SK-N-MC (cell line): ENCODE results near the gene HAUS5.
"Not testable (repeated sequence)": the region's sequence is repeated elsewhere in the genome, so short reads cannot be mapped to it uniquely, and the experiment has no call there.

Source experiments
- DNase-seq: peaks from one replicate; pipeline ENCODE4 v3.0.0-alpha.2; 2011; ENCODE audit warnings: low read depth, low spot score
- H3K27ac ChIP-seq: fragments of 200-600 bp; sonication (generic); 2 replicates; pipeline ENCODE4 v1.5.1; 2016; ENCODE audit warnings: mixed run types
- H3K36me3 ChIP-seq: fragments of 200-600 bp; sonication (generic); 2 replicates; pipeline ENCODE4 v1.6.1; 2017; ENCODE audit warnings: antibody characterized with exemption, low read length, mixed read lengths; ENCODE audit not compliant: insufficient read depth
- H3K4me3 ChIP-seq: fragments of 200-600 bp; sonication (generic); 2 replicates; pipeline ENCODE4 v1.5.1; 2016
- H3K9ac ChIP-seq: fragments of 200-600 bp; sonication (generic); 2 replicates; pipeline ENCODE4 v1.8.0; 2017; ENCODE audit warnings: mixed run types, mixed read lengths; ENCODE audit not compliant: insufficient read length
- H3K9me3 ChIP-seq: fragments of 200-600 bp; sonication (generic); 2 replicates; pipeline ENCODE4 v1.6.1; 2017; ENCODE audit warnings: low read depth, mild to moderate bottlenecking, antibody characterized with exemption, low read length, moderate library complexity, mixed read lengths
- EZH2 ChIP-seq: fragments of 200-600 bp; sonication (generic); IDR thresholded peaks from one replicate; pipeline ENCODE4 v1.6.1; 2017; ENCODE audit warnings: antibody characterized with exemption
- FOXP2 ChIP-seq: optimal IDR thresholded peaks from 2 replicates; pipeline ENCODE3; 2011; ENCODE audit warnings: mild to moderate bottlenecking, moderate library complexity; ENCODE audit not compliant: insufficient read depth; ENCODE audit errors: extremely low read length, control extremely low read depth
- POLR2AphosphoS5 ChIP-seq: IDR thresholded peaks from 2 replicates; pipeline ENCODE4 v1.6.1; 2012; ENCODE audit warnings: mild to moderate bottlenecking, low read depth, low read length, borderline replicate concordance

HAUS5 gene

GRCh38 chr19:35577918-35578317 lies 34.6 kb upstream of the HAUS5 start:
- H3K9me3 ChIP-seq = no peaks in the 10 kb centered on the region

GRCh38 chr19:35578707-35579106 lies 33.8 kb upstream of the HAUS5 start:
- Histone ChIP-seq H3K9me3 (no peaks in the 10 kb centered on the region), H3K36me3 (no peaks in the 10 kb centered on the region), H3K4me3 (no peak overlapping the region), H3K9ac (no peak overlapping the region), H3K27ac (no peak overlapping the region)
- no peak for TF ChIP-seq EZH2
- no peak for TF ChIP-seq FOXP2
- DNase-seq = no peak

More at GRCh38 chr19:35577918-35578317, 34.6 kb upstream of the HAUS5 start:
- DNase-seq = no peak
- no peak overlapping the region for H3K4me3 ChIP-seq
- TF ChIP-seq EZH2 (no peak), POLR2AphosphoS5 (no peak), FOXP2 (no peak)
- no peaks in the 10 kb centered on the region for H3K36me3 ChIP-seq
- H3K27ac ChIP-seq = no peak overlapping the region
- no peak overlapping the region for H3K9ac ChIP-seq

GRCh38 chr19:35582760-35583159 lies 29.8 kb upstream of the HAUS5 start:
- Histone ChIP-seq H3K9ac (no peak overlapping the region), H3K9me3 (no peaks in the 10 kb centered on the region), H3K27ac (no peak overlapping the region), H3K4me3 (no peak overlapping the region), H3K36me3 (no peaks in the 10 kb centered on the region)
- TF ChIP-seq POLR2AphosphoS5 (no peak), FOXP2 (no peak), EZH2 (no peak)
- DNase-seq = no peak

GRCh38 chr19:35585848-35586247 lies 26.7 kb upstream of the HAUS5 start, which contains the start of gene PMIS2:
PMIS2 (plus strand) TSS chr19:35586173; CDS start chr19:35586260, 87 bp downstream.
- no peak within 1 kb of the TSS for H3K27ac ChIP-seq
- no peaks in the 10 kb centered on the region for H3K36me3 ChIP-seq
- no peak for DNase-seq
- no peaks in the 10 kb centered on the region for H3K9me3 ChIP-seq
- no peak for TF ChIP-seq POLR2AphosphoS5
- TF ChIP-seq FOXP2 = no peak
- TF ChIP-seq EZH2 = no peak
- H3K4me3 ChIP-seq = no peak within 1 kb of the TSS
- H3K9ac ChIP-seq = no peak within 1 kb of the TSS

- TF ChIP-seq POLR2AphosphoS5 = no peak
- TF ChIP-seq EZH2 = no peak
- TF ChIP-seq FOXP2 = no peak
- Histone ChIP-seq H3K36me3 (no peaks in the 10 kb centered on the region), H3K9ac (no peak overlapping the region), H3K27ac (no peak overlapping the region), H3K9me3 (no peaks in the 10 kb centered on the region), H3K4me3 (no peak overlapping the region)
- DNase-seq = no peak
These were observed 25.2 kb upstream of the HAUS5 start for GRCh38 chr19:35587321-35587720.

- Histone ChIP-seq H3K4me3 (no peak overlapping the region), H3K36me3 (no peaks in the 10 kb centered on the region), H3K9ac (no peak overlapping the region), H3K9me3 (no peaks in the 10 kb centered on the region), H3K27ac (no peak overlapping the region)
- no peak for DNase-seq
- TF ChIP-seq FOXP2 = no peak
- TF ChIP-seq POLR2AphosphoS5 = no peak
- TF ChIP-seq EZH2 = no peak
These were observed 21.7 kb upstream of the HAUS5 start for GRCh38 chr19:35590875-35591274.

- TF ChIP-seq FOXP2 (no peak), POLR2AphosphoS5 (no peak), EZH2 (no peak)
- no peak overlapping the region for H3K9ac ChIP-seq
These were observed 20.3 kb upstream of the HAUS5 start for GRCh38 chr19:35592226-35592625.

GRCh38 chr19:35595026-35595425 lies 17.5 kb upstream of the HAUS5 start:
- DNase-seq, H3K27ac ChIP-seq, H3K9me3 ChIP-seq, H3K9ac ChIP-seq, H3K4me3 ChIP-seq, H3K36me3 ChIP-seq: not testable (repeated sequence)

More at GRCh38 chr19:35592226-35592625, 20.3 kb upstream of the HAUS5 start:
- no peak for DNase-seq
- Histone ChIP-seq H3K9me3 (no peaks in the 10 kb centered on the region), H3K36me3 (no peaks in the 10 kb centered on the region), H3K27ac (no peak overlapping the region), H3K4me3 (no peak overlapping the region)

GRCh38 chr19:35595928-35596327 lies 16.6 kb upstream of the HAUS5 start:
- no peak overlapping the region for H3K9ac ChIP-seq
- DNase-seq = no peak
- H3K27ac ChIP-seq = no peak overlapping the region
- H3K4me3 ChIP-seq = no peak overlapping the region
- H3K36me3 ChIP-seq = no peaks in the 10 kb centered on the region
- no peaks in the 10 kb centered on the region for H3K9me3 ChIP-seq
- no peak for TF ChIP-seq FOXP2
- no peak for TF ChIP-seq POLR2AphosphoS5
